ENCODE data around the gene THSD4. TPM values are rescaled to one million over a fixed set of nuclear protein-coding genes. Genes with fewer than 3 reads are reported as not detected.

The THSD4 gene
- total RNA-seq, 1 experiment from 2014 or later: 0.29 TPM

DNA sequence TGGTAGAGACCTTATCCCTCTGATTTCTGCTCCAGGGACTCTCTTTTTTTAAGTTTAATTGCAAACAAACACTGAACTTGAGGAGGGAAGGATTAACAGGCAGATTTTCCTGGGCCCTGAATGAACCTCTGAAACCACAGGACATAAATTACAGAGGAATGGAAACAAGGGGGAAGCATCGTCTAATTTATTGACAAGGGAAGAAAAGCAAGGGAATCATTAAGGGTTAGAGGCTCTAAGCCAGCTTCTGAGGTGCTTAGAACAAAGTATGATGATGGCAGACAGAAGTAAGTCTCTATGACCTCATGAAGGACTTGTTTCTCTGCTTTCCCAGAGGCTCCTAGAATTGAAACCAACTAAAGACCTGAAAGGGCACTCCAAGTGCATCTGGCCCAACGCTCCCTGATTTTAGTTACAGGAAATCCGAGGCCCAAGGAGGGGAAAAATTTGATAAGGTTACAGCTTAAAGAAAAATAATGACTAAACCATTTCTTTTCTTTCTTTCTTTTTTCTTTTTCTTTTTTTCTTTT is 450.4 kb downstream of the THSD4 start:
- ChIA-PET CTCF (no interaction called here), POLR2A (no interaction called here)
- H3K4me3 ChIP-seq (ENCODE audit: low read depth, low read length): no peak overlapping the region
- intact Hi-C loops (cut with micrococcal nuclease; ENCODE audit: unreplicated experiment): no loop called here
- H3K36me3 Mint-ChIP-seq (ENCODE audit: insufficient read depth, unreplicated experiment): no peaks in the 10 kb centered on the region
- no peaks in the 10 kb centered on the region for H3K4me1 ChIP-seq
- no peaks in the 10 kb centered on the region for H3K27me3 ChIP-seq (replicated peaks; ENCODE audit: control insufficient read depth, insufficient read depth, low read length)
- H3K27me3 Mint-ChIP-seq (ENCODE audit: insufficient read depth, unreplicated experiment): no peaks in the 10 kb centered on the region
- TF ChIP-seq CTCF (IDR thresholded peaks at IDR 0.05; ENCODE audit: insufficient read depth in 1 of 2, low read depth in 1 of 2, low read length in 1 of 2, severe bottlenecking in 1 of 2, unreplicated experiment in 1 of 2): no peak
- no peaks in the 10 kb centered on the region for H3K4me1 Mint-ChIP-seq (ENCODE audit: low read depth, unreplicated experiment)
- H3K4me3 Mint-ChIP-seq (ENCODE audit: unreplicated experiment): no peak overlapping the region
- H3K36me3 ChIP-seq (ENCODE audit: control insufficient read depth, insufficient read depth, low read length): no peaks in the 10 kb centered on the region
- no peaks in the 10 kb centered on the region for H3K9me3 Mint-ChIP-seq (ENCODE audit: unreplicated experiment)
- no peaks in the 10 kb centered on the region for H3K9me3 ChIP-seq
- H3K27ac Mint-ChIP-seq (ENCODE audit: unreplicated experiment): no peak overlapping the region
- no peak for DNase-seq
- BruUV-seq (replicated peaks): no TSS peak

DNA sequence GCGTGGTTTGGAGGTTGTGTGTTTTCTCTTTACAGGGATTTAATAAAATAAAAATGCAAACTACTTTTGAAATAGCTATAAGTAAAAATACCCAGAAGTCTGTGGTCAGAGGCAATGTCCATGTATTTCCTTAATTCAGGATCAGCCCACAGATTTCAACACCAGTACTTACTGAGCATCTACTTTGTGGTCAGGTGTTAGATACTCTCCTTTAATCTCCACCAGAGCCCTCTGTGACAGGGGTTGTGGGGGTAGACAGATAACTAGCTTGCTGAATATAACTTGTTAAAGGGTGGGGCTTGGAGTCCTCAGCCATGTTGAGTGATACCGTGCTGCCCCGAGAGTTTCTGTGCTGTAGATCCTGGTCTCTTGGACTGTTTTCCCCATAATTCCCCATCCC is 451.0 kb downstream of the THSD4 start:
- intact Hi-C loops (cut with micrococcal nuclease; ENCODE audit: unreplicated experiment): no loop called here
- ChIA-PET CTCF (no interaction called here), POLR2A (no interaction called here)
- no peak for DNase-seq
- Histone ChIP-seq H3K36me3 (ENCODE audit: control insufficient read depth, insufficient read depth, low read length) (no peaks in the 10 kb centered on the region), H3K4me3 (ENCODE audit: low read depth, low read length) (no peak overlapping the region), H3K27me3 (replicated peaks; ENCODE audit: control insufficient read depth, insufficient read depth, low read length) (no peaks in the 10 kb centered on the region), H3K4me1 (no peaks in the 10 kb centered on the region), H3K9me3 (no peaks in the 10 kb centered on the region)
- H3K9me3 Mint-ChIP-seq (ENCODE audit: unreplicated experiment): no peaks in the 10 kb centered on the region
- no peaks in the 10 kb centered on the region for H3K4me1 Mint-ChIP-seq (ENCODE audit: low read depth, unreplicated experiment)
- no peaks in the 10 kb centered on the region for H3K27me3 Mint-ChIP-seq (ENCODE audit: insufficient read depth, unreplicated experiment)
- H3K4me3 Mint-ChIP-seq (ENCODE audit: unreplicated experiment): no peak overlapping the region
- H3K36me3 Mint-ChIP-seq (ENCODE audit: insufficient read depth, unreplicated experiment): no peaks in the 10 kb centered on the region
- TF ChIP-seq CTCF (IDR thresholded peaks at IDR 0.05; ENCODE audit: insufficient read depth in 1 of 2, low read depth in 1 of 2, low read length in 1 of 2, severe bottlenecking in 1 of 2, unreplicated experiment in 1 of 2): no peak
- BruUV-seq (replicated peaks): no TSS peak
- no peak overlapping the region for H3K27ac Mint-ChIP-seq (ENCODE audit: unreplicated experiment)

- POLR2A ChIA-PET: no interaction called here
- no peaks in the 10 kb centered on the region for H3K9me3 ChIP-seq
- TF ChIP-seq CTCF (IDR thresholded peaks at IDR 0.05; ENCODE audit: insufficient read depth in 1 of 2, low read depth in 1 of 2, low read length in 1 of 2, severe bottlenecking in 1 of 2, unreplicated experiment in 1 of 2): no peak
- DNase-seq: no peak
- no peaks in the 10 kb centered on the region for H3K4me1 ChIP-seq
- no peak overlapping the region for H3K4me3 ChIP-seq (ENCODE audit: low read depth, low read length)
- no peak overlapping the region for H3K27ac Mint-ChIP-seq (ENCODE audit: unreplicated experiment)
- H3K36me3 ChIP-seq (ENCODE audit: control insufficient read depth, insufficient read depth, low read length): no peaks in the 10 kb centered on the region
- no peaks in the 10 kb centered on the region for H3K27me3 Mint-ChIP-seq (ENCODE audit: insufficient read depth, unreplicated experiment)
- H3K4me1 Mint-ChIP-seq (ENCODE audit: low read depth, unreplicated experiment): no peaks in the 10 kb centered on the region
- CTCF ChIA-PET: interaction anchor here (0.6 kb wide), 1 partner anchor 804 kb away, joined by 3 read pairs; the partner anchor contains the start of gene UACA
- no peak overlapping the region for H3K4me3 Mint-ChIP-seq (ENCODE audit: unreplicated experiment)
- H3K9me3 Mint-ChIP-seq (ENCODE audit: unreplicated experiment): no peaks in the 10 kb centered on the region
- BruUV-seq (replicated peaks): no TSS peak
- intact Hi-C loops (cut with micrococcal nuclease; ENCODE audit: unreplicated experiment): no loop called here
- no peaks in the 10 kb centered on the region for H3K36me3 Mint-ChIP-seq (ENCODE audit: insufficient read depth, unreplicated experiment)
- no peaks in the 10 kb centered on the region for H3K27me3 ChIP-seq (replicated peaks; ENCODE audit: control insufficient read depth, insufficient read depth, low read length)
Measured at GRCh38 chr15:71567173-71567572, 451.9 kb downstream of the THSD4 start.
